ENCODE measurements around the gene NRXN3. TPM values are rescaled to one million over a fixed set of nuclear protein-coding genes. Genes with fewer than 3 reads are reported as not detected.

The NRXN3 gene
- total RNA-seq, 1 experiment from 2014 or later: not detected

- H3K4me1 ChIP-seq (ENCODE audit: control insufficient read depth in 1 of 2, insufficient read depth in 2 of 2, low read length in 2 of 2): no peaks in the 10 kb centered on the region
- H3K27me3 ChIP-seq (ENCODE audit: insufficient read depth, low read length): no peaks in the 10 kb centered on the region
- no TSS peak for BruUV-seq (replicated peaks)
- H3K4me2 ChIP-seq (ENCODE audit: low read length): no peak overlapping the region
- TF ChIP-seq EGR1 (IDR thresholded peaks at IDR 0.05; ENCODE audit: low read depth) (no peak), ATF3 (IDR thresholded peaks at IDR 0.05) (no peak), RAD21 (IDR thresholded peaks at IDR 0.05; ENCODE audit: low read depth) (no peak), CBX3 (IDR thresholded peaks at IDR 0.05; ENCODE audit: low read depth) (no peak), ZBTB33 (IDR thresholded peaks at IDR 0.05; ENCODE audit: extremely low read depth, insufficient replicate concordance, low read length) (no peak), TCF7L2 (IDR thresholded peaks at IDR 0.05; ENCODE audit: borderline replicate concordance, extremely low read depth, insufficient read depth, insufficient read length) (no peak), YY1 (IDR thresholded peaks at IDR 0.05; ENCODE audit: extremely low read depth, insufficient replicate concordance, low read depth, low read length) (no peak), CTCF (IDR thresholded peaks at IDR 0.05 in 2 of 3, conservative IDR thresholded peaks at IDR 0.05 in 1 of 3; ENCODE audit: borderline replicate concordance in 1 of 3, insufficient read depth in 1 of 3, low read depth in 2 of 3, low read length in 2 of 3) (no peak), MAX (IDR thresholded peaks at IDR 0.05) (no peak), ELF1 (IDR thresholded peaks at IDR 0.05; ENCODE audit: borderline replicate concordance, low read depth) (no peak), REST (IDR thresholded peaks at IDR 0.05; ENCODE audit: low read depth) (no peak), EZH2 (IDR thresholded peaks at IDR 0.05) (no peak), JUND (IDR thresholded peaks at IDR 0.05) (no peak), EZH2phosphoT487 (IDR thresholded peaks at IDR 0.05; ENCODE audit: borderline replicate concordance) (no peak), CEBPB (IDR thresholded peaks at IDR 0.05; ENCODE audit: low read depth) (no peak), SP1 (IDR thresholded peaks at IDR 0.05; ENCODE audit: low read depth) (no peak), POLR2A (IDR thresholded peaks at IDR 0.05; ENCODE audit: borderline replicate concordance, extremely low read depth, insufficient read depth, insufficient read length) (no peak)
- no peaks in the 10 kb centered on the region for H3K9me2 ChIP-seq (ENCODE audit: insufficient read depth)
- no peaks in the 10 kb centered on the region for H3K9me3 ChIP-seq (ENCODE audit: control insufficient read depth in 1 of 2, insufficient read depth in 1 of 2, low read depth in 1 of 2, low read length in 2 of 2)
- no peak overlapping the region for H3K27ac ChIP-seq (ENCODE audit: low read depth, low read length)
- H2AFZ ChIP-seq (ENCODE audit: low read depth, low read length, poor library complexity, severe bottlenecking): no peak overlapping the region
- ChIA-PET CTCF (no interaction called here), POLR2A (no interaction called here), RAD21 (ENCODE audit: low non-redundant PET in 1 of 2, low total read pairs in 2 of 2, uncharacterized antibody in 2 of 2, unreplicated experiment in 2 of 2) (no interaction called here)
- no peak overlapping the region for H3K4me3 ChIP-seq (replicated peaks in 1 of 2; ENCODE audit: low read depth in 1 of 2, low read length in 2 of 2)
- no peak for DNase-seq (ENCODE audit: low read depth, low spot score)
- no peaks in the 10 kb centered on the region for H4K20me1 ChIP-seq (ENCODE audit: insufficient read depth)
- H3K9ac ChIP-seq (ENCODE audit: low read length): no peak overlapping the region
- ATAC-seq: no peak
- intact Hi-C loops (cut with micrococcal nuclease): no loop called here
- H3K36me3 ChIP-seq (ENCODE audit: control insufficient read depth in 1 of 2, insufficient read depth in 2 of 2, low read length in 2 of 2): no peaks in the 10 kb centered on the region
- H3K79me2 ChIP-seq (ENCODE audit: insufficient read depth, low read length): no peaks in the 10 kb centered on the region
Observed at GRCh38 chr14:78491048-78491447, 320.9 kb downstream of the NRXN3 start.

Data from HCT116 (cell line).